SK-N-MC (cell line): ENCODE measurements around the gene ATG10.

ENCODE experiments used
- EZH2 ChIP-seq: fragments of 200-600 bp; sonication (generic); IDR thresholded peaks from one replicate; pipeline ENCODE4 v1.6.1; 2017; ENCODE audit warnings: antibody characterized with exemption
- FOXP2 ChIP-seq: optimal IDR thresholded peaks from 2 replicates; pipeline ENCODE3; 2011; ENCODE audit warnings: mild to moderate bottlenecking, moderate library complexity; ENCODE audit not compliant: insufficient read depth; ENCODE audit errors: extremely low read length, control extremely low read depth
- POLR2AphosphoS5 ChIP-seq: IDR thresholded peaks from 2 replicates; pipeline ENCODE4 v1.6.1; 2012; ENCODE audit warnings: mild to moderate bottlenecking, low read depth, low read length, borderline replicate concordance

DNA sequence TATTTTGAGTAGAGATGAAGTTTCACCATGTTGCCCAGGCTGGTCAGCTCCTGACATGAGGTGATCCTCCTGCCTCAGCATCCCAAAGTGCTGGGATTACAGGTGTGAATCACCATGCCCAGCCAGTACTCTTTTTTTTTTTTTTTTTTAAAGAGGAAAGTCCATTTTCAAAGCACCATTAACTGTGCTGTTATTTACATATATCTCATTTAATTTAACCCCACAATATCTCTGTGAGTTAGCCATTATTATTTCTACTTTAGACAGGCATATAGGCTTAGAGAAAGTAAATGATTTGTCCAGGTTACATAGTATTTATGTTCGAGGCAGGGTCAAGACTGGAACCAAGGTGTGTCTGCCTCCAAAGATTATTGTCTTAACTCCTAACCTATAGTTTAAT is 50.7 kb downstream of the ATG10 start:
- TF ChIP-seq FOXP2, result no peak
- no peak for TF ChIP-seq EZH2
- no peak for TF ChIP-seq POLR2AphosphoS5
